Neural progenitor cell (in vitro differentiated cells): ENCODE data around the gene LUZP2.

Source experiments
- CTCF ChIP-seq: fragments of 200-600 bp; sonication (generic); IDR thresholded peaks from 2 replicates; pipeline ENCODE4 v1.5.1; 2017; ENCODE audit warnings: antibody characterized with exemption, mild to moderate bottlenecking
- EZH2 ChIP-seq: fragments of 200-600 bp; sonication (generic); IDR thresholded peaks from 2 replicates; pipeline ENCODE4 v1.6.1; 2017; ENCODE audit warnings: antibody characterized with exemption, mild to moderate bottlenecking, moderate library complexity

GRCh38 chr11:24755260-24755839 lies 258.5 kb downstream of the LUZP2 start:
- TF ChIP-seq CTCF = no peak
- no peak for TF ChIP-seq EZH2
